ENCODE results near the gene ECEL1. TPM values are rescaled to one million over a fixed set of nuclear protein-coding genes. Genes with fewer than 3 reads are reported as not detected.

Gene ECEL1
- total and polyA plus RNA-seq, 9 of the 15 experiments (the other 6 are each of a cell fraction or from before 2014, with no cell fraction given), result 0.09 TPM; not detected in 8

DNA sequence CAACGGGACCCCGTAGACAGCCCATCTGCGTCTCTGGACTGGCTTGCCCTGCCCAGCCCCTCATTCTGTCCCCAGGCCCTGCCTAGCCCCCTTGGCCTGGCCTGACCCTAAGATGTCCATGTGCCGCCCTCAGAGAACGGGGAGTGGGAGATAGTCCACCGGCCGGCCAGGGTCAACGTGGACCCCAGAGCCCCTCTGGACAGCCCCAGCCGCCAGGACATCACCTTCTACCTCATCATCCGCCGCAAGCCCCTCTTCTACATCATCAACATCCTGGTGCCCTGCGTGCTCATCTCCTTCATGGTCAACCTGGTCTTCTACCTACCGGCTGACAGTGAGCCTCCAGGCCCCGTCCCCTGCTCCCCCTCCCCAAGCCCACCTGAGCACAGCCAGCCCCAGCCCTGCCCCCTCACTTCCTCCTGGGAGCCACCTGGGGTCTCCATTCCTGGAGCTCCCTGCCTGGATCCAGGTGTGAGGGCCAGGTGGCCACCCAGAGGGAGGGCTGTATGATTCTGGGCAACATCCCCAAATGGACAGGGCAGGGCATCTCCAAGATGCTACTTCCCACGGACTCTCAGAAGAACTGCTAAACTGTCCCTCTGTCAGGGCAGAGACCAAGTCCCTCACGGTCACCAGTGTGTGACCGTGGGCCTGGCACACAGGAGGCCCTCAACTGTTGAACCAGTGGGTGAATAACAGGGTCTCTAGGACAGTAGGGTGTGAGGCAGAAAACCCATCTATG lies 42.3 kb upstream of the ECEL1 start:
- H4K20me1 ChIP-seq (replicated peaks; ENCODE audit: control insufficient read depth, insufficient read depth, low read length), result no peaks in the 10 kb centered on the region
- H2AFZ ChIP-seq (ENCODE audit: low read depth, low read length), result no peak overlapping the region
- intact Hi-C loops (cut with micrococcal nuclease), result no loop called here
- no peak overlapping the region for H3K4me3 ChIP-seq
- no peak overlapping the region for H3K27ac ChIP-seq (ENCODE audit: extremely low read depth, low read depth, low read length)
- no peaks in the 10 kb centered on the region for H3K9me3 ChIP-seq (replicated peaks; ENCODE audit: control insufficient read depth, insufficient read depth, low read depth, low read length)
- no peaks in the 10 kb centered on the region for H3K9me1 ChIP-seq (ENCODE audit: control insufficient read depth, insufficient read depth, low read length)
- no TSS peak for BruUV-seq (replicated peaks)
- CTCF ChIA-PET (ENCODE audit: low intra/inter-chr PET ratio), result no interaction called here
- ATAC-seq, result no peak
- H3K4me2 ChIP-seq (ENCODE audit: insufficient read depth, low read length), result no peak overlapping the region
- H3K4me1 ChIP-seq (replicated peaks in 1 of 2; ENCODE audit: control insufficient read depth in 2 of 2, insufficient read depth in 2 of 2, low read length in 2 of 2), result peaks cover 0 to 3% of the 10 kb centered on the region in 2 experiments; a peak in 2 of 5 replicates
- in situ Hi-C loops (cut with MboI), result no loop called here
- H3K36me3 ChIP-seq (ENCODE audit: control insufficient read depth, insufficient read depth, low read length), result no peaks in the 10 kb centered on the region
- no peak for DNase-seq (ENCODE audit: extremely low read depth in 1 of 4, low spot score in 3 of 4)
- WGBS (ENCODE audit: insufficient coverage, low coverage, missing lambda C conversion rate), result 7% methylated on average over 12 of the region's 17 CpGs
- POLR2A ChIA-PET, result no interaction called here
- H3K27me3 ChIP-seq (ENCODE audit: control insufficient read depth in 2 of 2, insufficient read depth in 2 of 2, low read length in 2 of 2), result peaks cover 0 to 33% of the 10 kb centered on the region in 2 experiments; a peak in 2 of 5 replicates
- no peak overlapping the region for H3K9ac ChIP-seq (ENCODE audit: insufficient read depth in 1 of 2, low read depth in 2 of 2, low read length in 2 of 2)
- no peak for TF ChIP-seq FOS (IDR thresholded peaks at IDR 0.05; ENCODE audit: extremely low read depth, insufficient read length)
- TF ChIP-seq MCM2 (IDR thresholded peaks at IDR 0.05; ENCODE audit: low read depth), result no peak
- TF ChIP-seq JUN (IDR thresholded peaks at IDR 0.05; ENCODE audit: borderline replicate concordance, low read depth, low read length), result no peak
- TF ChIP-seq JUN (CRISPR knock-in tag; IDR thresholded peaks at IDR 0.05; ENCODE audit: borderline replicate concordance), result no peak
- no peak for TF ChIP-seq ZC3H4 (CRISPR knock-in tag; IDR thresholded peaks at IDR 0.05; ENCODE audit: borderline replicate concordance)
- no peak for TF ChIP-seq ZNF583 (CRISPR knock-in tag; IDR thresholded peaks at IDR 0.05)
- TF ChIP-seq ZFP1 (CRISPR knock-in tag; IDR thresholded peaks at IDR 0.05), result no peak
- no peak for TF ChIP-seq ZBED1 (IDR thresholded peaks at IDR 0.05)
- TF ChIP-seq NCOA4 (IDR thresholded peaks at IDR 0.05; ENCODE audit: partially characterized antibody), result no peak
- TF ChIP-seq MYC (IDR thresholded peaks at IDR 0.05; ENCODE audit: low read depth, low read length), result no peak
- TF ChIP-seq MYC (CRISPR knock-in tag; IDR thresholded peaks at IDR 0.05; ENCODE audit: borderline replicate concordance, low read depth), result no peak
- FAIRE-seq, result no peak
- no peaks in the 10 kb centered on the region for H3K79me2 ChIP-seq (ENCODE audit: control insufficient read depth, insufficient read depth, low read length)
